NCI-H748 treated with DMSO at 0.1 percent for 48 hours (cell line): ENCODE results near the gene CHRNE.

Experiments used
- DNase-seq: peaks from one replicate; lab custom pipeline; 2025; lab: John Stamatoyannopoulos, UW

Gene CHRNE

GRCh38 chr17:4903051-4903818, at the start of gene CHRNE:
Gene CHRNE (minus strand): TSS chr17:4903098. CDS start chr17:4903063, 35 bp downstream.
- DNase-seq, result peak; percentile 84

GRCh38 chr17:4951486-4951885, 48.6 kb upstream of the CHRNE start:
- DNase-seq, result no peak

- peak; percentile 11 for DNase-seq
These were observed 47.9 kb upstream of the CHRNE start, which contains the start of gene ENO3 for GRCh38 chr17:4950746-4951204. Gene ENO3 (plus strand): TSS chr17:4951119. CDS start chr17:4951830, 711 bp downstream.

DNA sequence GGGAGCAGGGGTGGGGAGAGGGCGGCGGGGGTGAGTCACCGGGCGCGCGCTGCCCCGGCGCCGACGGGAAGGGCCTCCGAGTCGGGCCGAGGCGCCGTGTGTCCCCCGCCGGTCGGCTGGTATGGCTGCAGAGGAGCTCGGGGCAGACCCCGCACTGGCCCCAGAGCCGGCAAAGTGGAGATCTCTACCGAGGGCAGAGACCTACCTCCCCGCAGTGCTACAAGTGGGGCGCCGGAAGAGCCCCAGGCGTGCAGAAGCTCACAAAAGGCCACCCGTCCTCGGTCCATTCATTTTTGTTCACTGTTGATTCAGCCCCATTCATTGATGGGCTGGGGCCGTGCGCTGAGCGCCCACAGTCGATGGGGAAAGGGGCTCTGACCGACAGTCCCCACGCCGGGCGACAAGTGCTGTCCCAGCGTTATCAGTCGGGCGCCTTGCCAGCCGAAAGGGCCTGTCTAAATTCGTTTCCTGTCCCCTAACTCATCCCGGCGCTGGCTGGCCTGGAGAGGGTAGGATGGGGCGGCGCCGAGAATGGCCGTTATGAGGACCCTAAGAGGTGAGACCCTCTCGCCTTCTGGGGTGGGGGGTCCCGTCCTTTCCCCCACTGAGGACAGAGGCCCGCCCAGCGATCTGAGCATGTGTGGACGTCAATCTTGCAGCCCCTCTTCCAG, 47.3 kb upstream of the CHRNE start:
- no peak for DNase-seq

DNA sequence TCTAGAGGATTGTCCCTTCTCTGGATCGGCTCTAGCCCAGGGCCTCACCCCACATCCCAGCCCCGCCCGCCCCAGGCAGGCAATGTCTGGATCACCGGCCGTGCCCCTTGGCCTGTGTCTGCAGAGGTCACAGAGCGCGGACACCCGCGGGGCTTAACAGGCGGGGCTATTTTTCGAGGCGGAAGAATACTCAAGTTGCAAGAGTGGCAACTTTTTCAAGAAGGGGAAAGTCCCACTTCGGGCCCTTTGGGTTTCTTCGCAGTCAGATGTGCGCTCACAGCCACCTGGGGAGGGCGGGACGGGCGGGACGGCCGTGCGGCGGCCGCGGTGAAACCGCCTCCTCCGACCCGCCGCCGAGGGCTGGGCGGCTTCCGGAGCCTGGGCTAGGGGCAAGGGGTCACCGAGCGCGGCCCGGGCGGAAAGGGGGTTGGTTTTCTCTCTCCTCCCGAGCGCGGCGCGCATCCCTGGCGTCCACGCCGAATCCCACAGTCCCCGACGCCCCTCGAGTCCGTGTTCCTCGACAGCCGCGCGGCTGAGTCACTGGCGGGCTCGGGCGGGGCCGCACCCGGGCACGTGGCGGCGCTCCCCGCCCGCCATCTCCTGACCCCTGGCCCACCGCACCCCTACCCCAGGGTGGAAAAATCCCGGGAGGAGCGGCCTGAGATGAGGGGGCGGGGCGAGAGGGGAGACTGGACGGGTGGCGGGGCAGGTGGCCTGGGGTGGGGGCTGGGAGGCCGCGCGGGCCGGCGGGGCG, 46.6 kb upstream of the CHRNE start:
- peak; percentile 16 for DNase-seq

DNA sequence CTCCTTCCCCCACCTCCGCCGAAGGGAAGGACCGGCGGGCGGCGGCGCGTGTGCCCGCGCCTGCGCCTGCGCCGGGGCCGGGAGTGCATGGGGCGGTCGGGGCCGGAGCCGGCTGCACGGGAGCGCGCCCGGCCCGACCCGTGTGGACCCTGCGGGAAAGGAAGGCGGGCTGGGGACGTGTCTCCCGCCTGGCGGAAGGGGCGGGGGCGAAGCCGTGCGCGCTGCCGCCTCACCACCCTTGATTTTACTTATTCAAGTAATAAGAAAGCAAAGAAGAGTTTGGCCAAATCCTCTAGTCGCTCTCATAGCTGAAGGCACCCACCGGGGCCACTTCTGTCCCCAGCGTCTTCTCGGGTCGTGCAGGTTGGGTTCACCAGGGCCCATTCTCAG, 46.0 kb upstream of the CHRNE start:
- peak; percentile 89 for DNase-seq

DNA sequence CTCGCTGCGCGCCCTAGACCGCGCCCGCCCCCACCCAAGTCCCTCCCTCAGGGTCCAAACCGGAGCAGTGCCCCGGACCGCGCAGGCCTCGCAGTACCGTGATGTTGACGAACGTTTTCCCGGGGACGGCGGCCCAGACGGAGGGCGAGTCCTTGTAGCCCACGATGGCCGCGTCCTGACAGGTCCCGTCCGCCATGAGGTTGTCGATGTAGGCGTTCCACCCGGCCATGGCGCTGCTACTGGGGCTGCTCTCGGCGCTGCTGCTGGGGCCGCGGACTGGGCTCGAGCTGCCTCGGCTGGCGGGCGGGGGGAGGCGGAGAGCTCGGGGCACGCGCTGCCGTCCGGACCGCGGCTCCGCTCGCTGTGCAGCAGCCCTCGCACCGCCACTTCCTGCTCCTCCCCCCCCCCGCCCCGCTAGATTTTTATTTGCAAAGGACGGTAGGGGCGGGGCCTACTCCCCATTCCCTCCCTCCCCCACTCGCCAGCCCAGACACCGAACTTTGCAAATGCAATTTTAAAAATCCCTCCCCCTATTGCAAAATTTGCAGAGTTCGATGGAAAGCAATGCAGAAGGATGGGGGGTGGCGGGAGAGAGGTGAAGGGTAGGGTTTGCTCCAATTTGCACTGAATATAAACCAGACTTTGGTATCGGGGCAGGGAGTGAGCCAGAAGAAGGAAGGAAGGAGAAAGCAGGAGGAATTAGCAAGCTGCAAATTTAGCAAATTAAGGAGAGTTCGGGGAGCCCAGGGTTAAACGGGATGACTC, 45.5 kb upstream of the CHRNE start, which contains the start of gene PFN1:
PFN1 (minus strand) TSS at position 365 of the 765 bp plus-strand sequence; CDS start at position 229, 136 bp downstream.
- DNase-seq, result peak; percentile 89

- peak; percentile 25 for DNase-seq
These were observed 44.7 kb upstream of the CHRNE start for GRCh38 chr17:4947411-4948165.

DNA sequence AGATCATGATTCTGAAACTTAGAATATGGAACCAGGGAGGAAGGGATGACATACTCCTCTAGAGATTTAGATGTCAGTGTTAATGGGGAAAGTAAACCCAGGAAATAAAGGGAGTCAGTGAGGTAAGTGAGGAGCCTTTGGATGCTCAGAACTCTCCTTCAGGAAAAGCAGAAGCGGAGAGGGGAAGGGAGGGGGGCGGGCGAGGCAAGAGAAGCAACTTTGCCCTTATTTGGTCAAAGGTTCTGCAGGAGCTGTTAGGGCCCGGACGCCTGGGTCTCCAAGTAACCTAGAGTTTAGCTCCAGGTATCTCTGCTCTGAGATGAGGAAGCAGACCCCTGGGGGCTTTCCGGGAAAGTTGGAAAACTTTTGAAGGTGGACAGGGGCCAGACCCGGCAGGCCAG, 44.1 kb upstream of the CHRNE start:
- no peak for DNase-seq

DNA sequence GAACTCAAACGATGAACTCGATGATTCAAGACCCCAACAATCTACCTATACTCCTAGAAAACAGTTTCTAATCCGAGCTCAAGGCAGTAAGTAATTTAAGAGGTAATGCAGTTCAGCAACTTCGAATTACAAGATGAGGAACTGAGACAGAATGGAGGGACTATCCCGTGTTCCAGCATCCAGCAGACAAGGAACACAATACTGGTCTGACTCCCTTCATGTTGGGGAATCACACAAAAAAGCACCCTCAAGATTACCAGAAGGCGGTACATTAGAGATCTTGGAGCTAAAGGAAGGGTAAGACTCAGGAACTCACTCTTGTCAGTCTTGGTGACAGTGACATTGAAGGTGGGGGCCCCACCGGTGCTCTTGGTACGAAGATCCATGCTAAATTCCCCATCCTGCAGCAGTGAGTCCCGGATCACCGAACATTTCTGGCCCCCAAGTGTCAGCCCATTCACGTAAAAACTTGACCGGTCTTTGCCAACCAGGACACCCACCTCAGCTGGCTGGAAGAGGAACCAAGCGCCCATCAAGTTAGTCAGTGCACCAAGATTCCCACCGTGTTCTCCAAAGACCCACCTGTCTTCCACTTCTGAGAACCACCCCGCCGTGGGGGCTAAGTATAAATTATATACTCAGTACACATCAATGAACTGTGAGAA, 43.5 kb upstream of the CHRNE start:
- DNase-seq, result no peak

- no peak for DNase-seq
These were observed 43.0 kb upstream of the CHRNE start for GRCh38 chr17:4945944-4946280.

DNA sequence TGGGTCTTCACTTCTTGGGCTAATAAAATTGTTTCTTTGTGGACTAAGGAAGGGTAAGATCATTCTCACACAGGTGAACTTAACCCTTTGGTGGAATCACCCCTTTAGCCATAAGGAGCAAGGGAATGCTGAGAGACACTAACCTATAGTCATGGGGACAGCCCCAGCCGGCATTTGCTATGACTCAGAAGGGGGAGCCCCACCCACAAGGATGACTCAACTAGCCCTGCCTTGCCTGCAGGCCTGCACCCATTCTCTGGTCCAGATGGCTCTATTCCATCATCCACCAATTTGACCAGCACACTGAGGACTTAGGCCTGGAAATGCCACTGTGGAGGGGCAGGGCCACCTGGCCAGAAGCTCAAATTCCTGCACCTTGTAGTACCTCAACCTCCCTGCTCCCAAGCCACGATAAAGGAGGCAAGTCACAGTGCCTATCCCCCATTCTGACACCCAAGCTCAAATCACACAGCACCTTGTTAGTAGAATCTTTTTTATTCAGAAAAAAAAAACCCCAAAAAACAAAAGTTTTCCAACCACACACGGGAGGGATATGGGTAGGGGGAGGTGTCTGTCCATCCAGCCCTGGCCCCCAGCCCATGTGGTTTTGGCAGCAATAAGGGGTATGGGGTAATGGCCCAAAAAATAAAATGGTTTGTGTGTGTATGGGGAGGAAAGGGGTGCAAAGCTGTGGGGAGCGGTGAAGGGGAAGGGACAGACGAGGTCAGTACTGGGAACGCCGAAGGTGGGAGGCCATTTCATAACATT, 42.5 kb upstream of the CHRNE start:
- no peak for DNase-seq

DNA sequence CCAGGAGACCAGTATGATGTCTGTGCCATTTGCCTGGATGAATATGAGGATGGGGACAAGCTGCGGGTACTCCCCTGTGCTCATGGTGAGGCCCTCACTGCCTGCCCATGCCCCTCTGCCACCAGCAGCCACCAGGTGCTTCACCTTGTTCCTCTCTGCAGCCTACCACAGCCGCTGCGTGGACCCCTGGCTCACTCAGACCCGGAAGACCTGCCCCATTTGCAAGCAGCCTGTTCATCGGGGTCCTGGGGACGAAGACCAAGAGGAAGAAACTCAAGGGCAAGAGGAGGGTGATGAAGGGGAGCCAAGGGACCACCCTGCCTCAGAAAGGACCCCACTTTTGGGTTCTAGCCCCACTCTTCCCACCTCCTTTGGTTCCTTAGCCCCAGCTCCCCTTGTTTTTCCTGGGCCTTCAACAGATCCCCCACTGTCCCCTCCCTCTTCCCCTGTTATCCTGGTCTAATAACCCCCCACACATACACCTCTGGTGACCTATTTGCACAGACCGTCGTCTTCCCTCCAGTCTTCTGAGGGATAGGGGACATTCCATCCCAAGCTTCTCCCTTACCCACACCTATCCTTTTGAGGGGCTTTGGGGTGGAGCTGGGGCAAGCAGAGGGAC, 41.8 kb upstream of the CHRNE start:
- DNase-seq, result no peak

DNA sequence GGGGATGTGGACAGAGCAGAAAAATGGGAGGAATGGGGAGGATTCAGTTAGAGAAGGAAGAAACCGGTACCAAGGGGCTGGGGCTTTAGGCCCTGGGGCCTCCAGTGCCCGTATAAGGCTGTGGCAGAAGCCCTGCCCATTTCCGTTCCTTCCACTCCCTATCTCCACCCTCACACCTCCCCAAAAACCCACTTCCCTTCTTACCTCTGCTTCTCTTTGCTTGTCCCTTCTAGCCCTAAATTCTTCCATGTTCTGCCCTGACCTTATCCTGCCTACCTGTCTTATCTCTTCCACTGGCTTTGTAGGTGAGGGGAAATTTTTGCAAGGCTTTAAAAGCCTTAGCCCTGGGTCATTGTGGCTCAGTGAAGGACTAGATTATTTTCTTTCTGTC, 41.3 kb upstream of the CHRNE start:
- DNase-seq, result no peak

- DNase-seq, result no peak
These were observed 40.0 kb upstream of the CHRNE start for GRCh38 chr17:4942760-4943508.

- no peak for DNase-seq
These were observed 38.4 kb upstream of the CHRNE start for GRCh38 chr17:4941319-4941610.

DNA sequence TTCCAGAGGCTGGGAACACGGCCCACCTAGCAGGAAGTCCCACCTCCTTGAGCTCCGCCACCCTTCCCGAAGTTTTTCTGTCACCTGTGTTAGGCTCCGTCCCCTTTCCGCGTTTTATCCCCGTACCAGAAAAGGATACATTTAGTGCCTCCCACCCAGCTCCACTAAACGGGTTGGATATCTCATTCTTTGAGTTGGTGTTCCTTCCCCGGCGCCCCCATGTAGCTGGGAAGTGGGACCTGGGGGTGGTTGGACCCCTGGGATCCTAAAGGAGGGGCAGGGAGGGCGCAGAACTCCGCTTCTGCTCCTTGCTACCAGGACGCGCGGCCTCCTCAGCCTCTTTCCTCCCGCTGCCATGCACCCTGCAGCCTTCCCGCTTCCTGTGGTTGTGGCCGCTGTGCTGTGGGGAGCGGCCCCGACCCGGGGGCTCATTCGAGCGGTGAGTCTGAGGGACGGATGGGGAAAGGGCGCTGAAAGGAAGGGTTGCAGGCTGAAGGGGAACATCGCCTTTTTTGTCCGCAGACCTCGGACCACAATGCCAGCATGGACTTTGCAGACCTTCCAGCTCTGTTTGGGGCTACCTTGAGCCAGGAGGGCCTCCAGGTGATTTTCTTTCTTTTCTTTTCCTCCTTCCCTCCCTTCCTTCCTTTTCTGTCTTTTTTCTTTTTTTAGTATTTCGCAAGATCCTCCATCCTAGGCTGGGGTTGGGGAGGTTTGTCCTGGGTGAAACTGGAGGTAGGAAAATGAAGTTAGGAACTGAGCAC, 37.8 kb upstream of the CHRNE start:
- no peak for DNase-seq
